DOHH2 (cell line): Measurements from ENCODE around the gene SLC23A3.
A peak's percentile ranks its signal among the peaks of the same experiment; 100 is the strongest.

Experiments
- EZH2phosphoT487 ChIP-seq: fragments of 200-600 bp; sonication (generic); IDR thresholded peaks from 2 replicates; pipeline ENCODE4 v1.6.1; 2017; ENCODE audit warnings: borderline replicate concordance, mild to moderate bottlenecking, antibody characterized with exemption, low read length, moderate library complexity, mixed read lengths
- TF ChIP-seq, protein P1 (sequence below): fragments of 200-600 bp; sonication (generic); IDR thresholded peaks from one replicate; pipeline ENCODE4 v1.5.1; 2014; ENCODE audit warnings: antibody characterized with exemption, mild to moderate bottlenecking, low read depth, low read length; ENCODE audit not compliant: poor library complexity, severe bottlenecking

DNA sequence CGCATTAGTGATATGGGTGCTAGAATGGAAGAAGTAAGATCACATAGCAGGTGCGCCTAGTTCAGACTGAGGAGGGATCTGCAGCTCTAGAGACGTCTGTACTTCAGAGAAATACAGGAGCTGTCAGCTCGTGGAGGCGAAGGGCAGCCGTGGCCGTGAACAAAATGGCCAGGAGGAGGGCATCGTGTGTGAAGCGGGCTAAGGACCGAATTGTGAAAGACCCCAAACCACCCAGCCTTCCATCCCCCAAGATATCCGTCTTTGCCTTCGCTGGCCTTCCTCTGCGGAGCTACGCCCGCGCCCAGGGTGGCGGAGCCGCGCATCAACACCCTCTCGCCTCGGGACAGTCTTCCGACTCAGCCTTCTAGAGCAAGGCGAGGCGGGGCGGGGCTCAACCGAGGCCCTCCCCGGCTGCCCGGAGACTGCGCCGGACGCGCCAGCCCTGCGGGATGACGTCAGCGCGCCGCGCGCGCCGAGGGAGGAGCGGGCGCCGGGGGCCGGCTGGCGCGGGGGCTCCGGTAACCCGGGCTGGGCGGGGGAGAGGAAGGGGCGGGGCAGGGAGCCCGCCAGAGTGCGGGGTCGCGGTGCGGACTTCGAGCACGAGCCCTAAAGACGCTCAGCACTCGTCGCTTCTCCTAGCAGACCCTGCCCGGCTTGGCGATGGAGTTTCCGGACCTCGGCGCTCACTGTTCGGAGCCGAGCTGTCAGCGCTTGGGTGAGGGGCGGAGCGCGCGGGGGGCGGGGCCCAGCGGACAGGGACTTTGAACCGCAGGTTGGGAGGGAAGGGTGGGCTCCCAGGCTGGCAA lies 36.7 kb upstream of the SLC23A3 start, which contains the start of gene ZFAND2B:
- TF ChIP-seq, protein P1, sequence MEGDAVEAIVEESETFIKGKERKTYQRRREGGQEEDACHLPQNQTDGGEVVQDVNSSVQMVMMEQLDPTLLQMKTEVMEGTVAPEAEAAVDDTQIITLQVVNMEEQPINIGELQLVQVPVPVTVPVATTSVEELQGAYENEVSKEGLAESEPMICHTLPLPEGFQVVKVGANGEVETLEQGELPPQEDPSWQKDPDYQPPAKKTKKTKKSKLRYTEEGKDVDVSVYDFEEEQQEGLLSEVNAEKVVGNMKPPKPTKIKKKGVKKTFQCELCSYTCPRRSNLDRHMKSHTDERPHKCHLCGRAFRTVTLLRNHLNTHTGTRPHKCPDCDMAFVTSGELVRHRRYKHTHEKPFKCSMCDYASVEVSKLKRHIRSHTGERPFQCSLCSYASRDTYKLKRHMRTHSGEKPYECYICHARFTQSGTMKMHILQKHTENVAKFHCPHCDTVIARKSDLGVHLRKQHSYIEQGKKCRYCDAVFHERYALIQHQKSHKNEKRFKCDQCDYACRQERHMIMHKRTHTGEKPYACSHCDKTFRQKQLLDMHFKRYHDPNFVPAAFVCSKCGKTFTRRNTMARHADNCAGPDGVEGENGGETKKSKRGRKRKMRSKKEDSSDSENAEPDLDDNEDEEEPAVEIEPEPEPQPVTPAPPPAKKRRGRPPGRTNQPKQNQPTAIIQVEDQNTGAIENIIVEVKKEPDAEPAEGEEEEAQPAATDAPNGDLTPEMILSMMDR = peak; percentile 16
- no peak for TF ChIP-seq EZH2phosphoT487
